Lung microvascular endothelial cell (primary cell): ENCODE data around the gene EREG. TPM values are rescaled to one million over a fixed set of nuclear protein-coding genes. Genes with fewer than 3 reads are reported as not detected.
A peak's percentile ranks its signal among the peaks of the same experiment; 100 is the strongest.
"Not testable (repeated sequence)": the region's sequence is repeated elsewhere in the genome, so short reads cannot be mapped to it uniquely, and the experiment has no call there.

Experiments
- DNase-seq, 2 donors: peaks; one replicate each; pipeline versions ENCODE4 v3.0.0 to v3.0.0-alpha.2; 2010; ENCODE audit warnings: low read depth in 2 of 2
- total RNA-seq: library from RNA; depleted of rRNA; stranded (reverse); fragments of >200 nt; gene quantifications from 2 replicates; pipeline ENCODE4 v1.2.1, GENCODE V29; 2014

Gene EREG
- total RNA-seq: not detected in 2 replicates

- peak; percentile 28 to 60 for DNase-seq
These were observed at the start of gene EREG for GRCh38 chr4:74364652-74365491. Gene EREG (plus strand): TSS chr4:74365145. CDS start chr4:74365309, 164 bp downstream.

- peak in 1 of 2 donors; percentile 5 for DNase-seq
These were observed 49.6 kb upstream of the EREG start for GRCh38 chr4:74315376-74315775.

GRCh38 chr4:74316397-74316796, 48.5 kb upstream of the EREG start:
- DNase-seq: peak in 1 of 2 donors; percentile 21

- no peak for DNase-seq
These were observed 47.2 kb upstream of the EREG start for GRCh38 chr4:74317616-74318246.

- DNase-seq: no peak
These were observed 46.7 kb upstream of the EREG start for GRCh38 chr4:74318276-74318675.

- no peak for DNase-seq
These were observed 45.5 kb upstream of the EREG start for GRCh38 chr4:74319470-74319869.

GRCh38 chr4:74320559-74321118, 44.3 kb upstream of the EREG start:
- DNase-seq: peak; percentile 60 to 68

GRCh38 chr4:74322301-74322700, 42.6 kb upstream of the EREG start:
- DNase-seq: no peak

- DNase-seq: no peak
These were observed 41.3 kb upstream of the EREG start for GRCh38 chr4:74323663-74324062.

GRCh38 chr4:74324262-74324661, 40.7 kb upstream of the EREG start:
- DNase-seq: no peak

GRCh38 chr4:74325886-74326285, 39.1 kb upstream of the EREG start:
- DNase-seq: no peak

- peak; percentile 72 to 86 for DNase-seq
These were observed 37.2 kb upstream of the EREG start for GRCh38 chr4:74327762-74328161.

- DNase-seq: no peak
These were observed 36.4 kb upstream of the EREG start for GRCh38 chr4:74328501-74328900.

GRCh38 chr4:74329307-74329706, 35.6 kb upstream of the EREG start:
- DNase-seq: no peak

- DNase-seq: no peak
These were observed 34.6 kb upstream of the EREG start for GRCh38 chr4:74330295-74330750.

GRCh38 chr4:74331252-74331651, 33.7 kb upstream of the EREG start:
- DNase-seq: no peak

- DNase-seq: no peak
These were observed 33.0 kb upstream of the EREG start for GRCh38 chr4:74331944-74332343.

GRCh38 chr4:74334636-74335035, 30.3 kb upstream of the EREG start:
- no peak for DNase-seq

GRCh38 chr4:74335341-74336021, 29.5 kb upstream of the EREG start:
- DNase-seq: no peak

- no peak for DNase-seq
These were observed 26.1 kb upstream of the EREG start for GRCh38 chr4:74338792-74339333.

GRCh38 chr4:74339501-74339900, 25.4 kb upstream of the EREG start:
- DNase-seq: no peak

GRCh38 chr4:74340421-74340820, 24.5 kb upstream of the EREG start:
- not testable (repeated sequence) for DNase-seq
